ENCODE results near the gene NCCRP1.

- TF ChIP-seq CTCF (IDR thresholded peaks at IDR 0.05), result no peak
- no peak for TF ChIP-seq POLR2A (IDR thresholded peaks at IDR 0.05)
Measured at GRCh38 chr19:39194832-39195542, 1.8 kb upstream of the NCCRP1 start.
